AG04450 (cell line): Measurements from ENCODE around the gene MEAF6. TPM values are rescaled to one million over a fixed set of nuclear protein-coding genes. Genes with fewer than 3 reads are reported as not detected.
A peak's percentile ranks its signal among the peaks of the same experiment; 100 is the strongest.

ENCODE experiments used
- CTCF ChIA-PET: fragments of 300-600, 350-600 bp; formaldehyde crosslinking; extraction: SDS; loops from one replicate; lab custom pipeline; 2022; ENCODE audit warnings: antibody characterized with exemption, inconsistent platforms; lab: Charles Lee
- POLR2A ChIA-PET: fragments of 350-600 bp; formaldehyde crosslinking; extraction: SDS; loops from one replicate; lab custom pipeline; 2021; ENCODE audit warnings: antibody characterized with exemption, inconsistent platforms; lab: Yijun Ruan, JAX
- DNase-seq: peaks from one replicate; pipeline ENCODE4 v3.0.0-alpha.2; 2011; ENCODE audit warnings: low read depth, low spot score
- H3K27ac ChIP-seq: one replicate; pipeline ENCODE4 v1.5.1; 2012; ENCODE audit warnings: low read depth, low read length, control low read depth
- H3K27me3 ChIP-seq: one replicate; pipeline ENCODE4 v1.6.0; 2012; ENCODE audit warnings: low read length; ENCODE audit not compliant: control insufficient read depth, insufficient read depth
- H3K4me3 ChIP-seq: 2 replicates; pipeline ENCODE4 v1.5.1; 2011; ENCODE audit warnings: mild to moderate bottlenecking, low read depth, low read length, control low read depth
- H3K9me3 ChIP-seq: 2 replicates; pipeline ENCODE4 v1.5.1; 2012; ENCODE audit warnings: low read length; ENCODE audit not compliant: control insufficient read depth, insufficient read depth
- CTCF ChIP-seq: IDR thresholded peaks from 2 replicates; pipeline ENCODE4 v1.5.1; 2011; ENCODE audit warnings: low read depth, low read length, control low read depth, inconsistent platforms
- polyA plus RNA-seq: library from polyadenylated mRNA; depleted of rRNA; stranded (reverse); fragments of >200 nt; gene quantifications from 2 replicates; pipeline ENCODE4 v1.2.3, GENCODE V29; 2011

The MEAF6 gene
- polyA plus RNA-seq, 1 experiment: 69.6 TPM

- H3K27ac ChIP-seq: peak overlapping the region; percentile 88
These were observed 43.0 kb downstream of the MEAF6 start for GRCh38 chr1:37471345-37472231.

GRCh38 chr1:37469386-37469785 lies 45.2 kb downstream of the MEAF6 start:
- no peak for DNase-seq
- Histone ChIP-seq H3K27me3 (no peaks in the 10 kb centered on the region), H3K27ac (no peak overlapping the region), H3K4me3 (no peak overlapping the region), H3K9me3 (no peaks in the 10 kb centered on the region)
- ChIA-PET CTCF (interaction anchor here (0.7 to 3.3 kb wide), 4 partner anchors 15 to 25 kb away, joined by 3 to 16 read pairs (median 8); no protein-coding TSS in a partner anchor), POLR2A (no interaction called here)
- no peak for TF ChIP-seq CTCF

More at GRCh38 chr1:37471345-37472231, 43.0 kb downstream of the MEAF6 start:
- H3K4me3 ChIP-seq: peak overlapping the region; percentile 28
- H3K9me3 ChIP-seq: peaks cover 5% of the 10 kb centered on the region; the same call in 1 of the 2 replicates
- ChIA-PET CTCF (interaction anchor here (0.6 to 3.3 kb wide), 4 partner anchors 15 to 43 kb away, joined by 3 to 21 read pairs (median 10); no protein-coding TSS in a partner anchor), POLR2A (interaction anchor here (0.5 to 2.0 kb wide), 3 partner anchors 14 to 20 kb away, joined by 5 to 6 read pairs (median 5); no protein-coding TSS in a partner anchor)
- H3K27me3 ChIP-seq: no peaks in the 10 kb centered on the region
- no peak for TF ChIP-seq CTCF
- peak; percentile 67 for DNase-seq

- Histone ChIP-seq H3K27me3 (no peaks in the 10 kb centered on the region), H3K9me3 (no peaks in the 10 kb centered on the region), H3K4me3 (no peak overlapping the region), H3K27ac (no peak overlapping the region)
- DNase-seq: no peak
- POLR2A ChIA-PET: interaction anchor here (0.7 kb wide), 1 partner anchor 18 kb away, joined by 4 read pairs; no protein-coding TSS in a partner anchor
- TF ChIP-seq CTCF: no peak
- CTCF ChIA-PET: interaction anchor here (0.7 to 1.5 kb wide), 3 partner anchors 13 to 19 kb away, joined by 3 to 7 read pairs (median 4); no protein-coding TSS in a partner anchor
These were observed 46.5 kb downstream of the MEAF6 start for GRCh38 chr1:37468037-37468436.

- Histone ChIP-seq H3K4me3 (no peak overlapping the region), H3K9me3 (no peaks in the 10 kb centered on the region), H3K27me3 (no peaks in the 10 kb centered on the region), H3K27ac (no peak overlapping the region)
- no peak for DNase-seq
- no peak for TF ChIP-seq CTCF
- ChIA-PET POLR2A (interaction anchor here (0.7 to 1.4 kb wide), 4 partner anchors 8 to 49 kb away, joined by 3 to 5 read pairs (median 4); no protein-coding TSS in a partner anchor), CTCF (interaction anchor here (0.8 to 2.0 kb wide), 5 partner anchors 10 to 216 kb away, joined by 3 to 8 read pairs (median 6); no protein-coding TSS in a partner anchor)
These were observed 48.7 kb downstream of the MEAF6 start for GRCh38 chr1:37465593-37466517.
